HG02981 (cell line): ENCODE measurements around the gene SEMA5A.

ENCODE experiments used
- ATAC-seq: cut with Tn5 transposase; IDR thresholded peaks from one replicate; pipeline ENCODE4 v1.9.1; 2021; ENCODE audit warnings: mild to moderate bottlenecking, moderate library complexity; ENCODE audit not compliant: unreplicated experiment

Gene SEMA5A

GRCh38 chr5:9194509-9194908 lies 351.4 kb downstream of the SEMA5A start:
- no peak for ATAC-seq

- ATAC-seq, result no peak
Measured at GRCh38 chr5:9192266-9192665, 353.6 kb downstream of the SEMA5A start.

GRCh38 chr5:9189681-9190080 lies 356.2 kb downstream of the SEMA5A start:
- no peak for ATAC-seq

- no peak for ATAC-seq
Measured at GRCh38 chr5:9188956-9189355, 356.9 kb downstream of the SEMA5A start.

DNA sequence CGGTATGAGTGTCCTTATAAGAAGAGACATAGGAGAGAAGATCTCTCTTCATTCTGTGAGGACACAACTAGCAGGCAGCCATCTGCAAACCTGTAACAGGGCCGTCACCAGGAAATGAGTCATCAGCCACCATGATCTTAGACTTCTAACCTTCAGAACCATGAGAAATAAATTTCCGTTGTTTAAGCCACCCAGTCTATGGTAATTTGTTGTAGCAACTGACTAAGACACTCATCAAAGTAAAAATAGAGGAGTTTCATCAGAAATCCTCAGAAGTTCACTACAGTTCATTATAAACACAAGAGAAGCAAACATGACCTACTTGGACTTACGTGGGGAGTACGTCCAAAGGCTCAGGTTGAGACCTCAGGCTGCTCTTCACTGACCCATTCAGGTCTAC lies 357.7 kb downstream of the SEMA5A start:
- no peak for ATAC-seq

DNA sequence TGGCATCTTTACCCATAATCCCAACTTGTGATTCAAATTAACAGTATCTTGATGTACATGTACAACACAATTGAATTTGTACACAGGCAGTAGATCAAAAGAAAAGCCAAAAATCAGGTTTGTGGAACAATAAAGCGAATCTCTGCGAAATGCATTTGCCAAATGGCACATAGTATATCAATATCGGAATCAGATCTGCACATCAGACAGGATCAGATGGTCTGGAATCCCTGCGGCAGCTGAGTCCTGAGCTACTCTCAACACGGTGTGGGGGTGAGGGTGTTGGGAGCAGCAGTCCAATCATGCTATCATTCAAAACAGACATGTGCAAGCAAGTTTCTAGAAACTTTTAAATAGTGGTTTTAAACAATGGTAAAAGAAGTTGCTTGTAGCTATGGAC lies 358.3 kb downstream of the SEMA5A start:
- no peak for ATAC-seq

DNA sequence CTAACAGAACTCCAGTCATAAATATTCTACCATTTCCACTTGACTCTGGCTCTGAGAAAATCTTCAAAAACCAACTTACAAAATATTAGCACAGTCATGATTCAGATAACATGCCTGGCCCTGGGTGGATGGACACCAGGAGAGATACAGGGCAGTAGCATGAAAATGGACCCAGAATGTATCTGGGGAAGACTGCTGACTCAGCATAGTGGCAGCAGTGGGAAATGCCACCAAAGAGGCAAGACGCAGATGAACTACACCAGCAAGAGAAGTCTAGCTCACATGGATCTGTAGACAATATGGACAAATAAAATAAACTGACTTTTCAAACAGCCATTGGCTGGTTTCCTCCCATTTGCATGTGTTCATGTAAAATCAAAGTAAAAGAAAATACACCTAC lies 359.8 kb downstream of the SEMA5A start:
- ATAC-seq, result no peak

DNA sequence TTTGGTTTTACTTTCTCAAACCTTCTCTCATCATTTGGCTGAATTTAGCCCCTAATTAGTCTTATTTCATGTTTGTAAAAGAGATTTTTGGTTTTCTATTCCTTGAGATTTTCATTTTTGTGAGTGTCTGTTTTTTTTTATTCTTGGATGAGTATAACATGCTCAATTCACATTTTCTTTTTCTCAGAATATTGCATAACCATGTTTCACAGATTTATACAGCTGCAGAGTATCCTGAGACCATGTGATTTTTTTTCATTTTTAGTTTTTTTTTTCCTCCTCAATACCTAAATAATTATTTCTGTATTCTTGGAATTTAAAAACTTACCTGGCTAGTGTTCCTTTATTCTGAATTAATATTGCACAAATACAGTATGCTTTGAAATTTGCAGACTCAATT lies 361.9 kb downstream of the SEMA5A start:
- ATAC-seq, result no peak

GRCh38 chr5:9182899-9183695 lies 362.8 kb downstream of the SEMA5A start:
- no peak for ATAC-seq

DNA sequence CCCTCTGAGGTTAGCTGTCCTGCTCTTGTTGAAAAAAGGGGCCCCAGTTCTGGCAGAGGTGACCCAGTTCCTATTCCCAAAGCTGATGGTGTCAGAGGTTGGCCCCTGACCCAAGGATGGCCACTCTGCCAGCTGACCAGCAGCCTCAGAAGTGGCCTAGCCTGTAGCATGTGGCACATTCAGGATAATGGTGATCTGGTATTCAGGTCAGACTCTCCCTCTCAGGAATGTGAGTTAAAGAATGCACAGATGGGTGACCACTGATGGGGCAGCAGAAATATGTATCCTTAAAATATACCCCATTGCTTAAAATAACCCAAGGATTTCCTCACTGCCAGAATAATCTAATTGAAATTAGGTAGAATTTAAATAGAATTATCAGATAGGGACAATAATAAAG lies 369.2 kb downstream of the SEMA5A start:
- ATAC-seq, result no peak

DNA sequence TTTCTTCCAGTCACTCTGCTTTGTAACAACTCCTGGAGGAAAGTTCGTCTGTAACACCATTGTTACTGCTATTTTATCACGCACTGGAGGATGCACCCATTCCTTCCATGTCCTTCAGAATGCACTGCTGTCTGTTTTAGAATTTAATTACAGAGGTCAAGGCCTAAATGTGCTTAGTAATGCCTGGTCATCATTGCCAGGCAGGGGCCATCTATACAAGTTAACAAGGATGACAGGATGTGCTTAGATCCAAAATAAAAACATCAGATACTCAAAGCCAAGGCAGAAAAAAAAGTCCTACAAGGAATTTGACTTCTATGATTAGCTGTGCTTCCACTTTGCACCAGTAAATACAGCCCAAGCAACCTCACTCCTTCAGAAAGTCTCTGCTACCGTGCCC lies 371.4 kb downstream of the SEMA5A start:
- no peak for ATAC-seq

DNA sequence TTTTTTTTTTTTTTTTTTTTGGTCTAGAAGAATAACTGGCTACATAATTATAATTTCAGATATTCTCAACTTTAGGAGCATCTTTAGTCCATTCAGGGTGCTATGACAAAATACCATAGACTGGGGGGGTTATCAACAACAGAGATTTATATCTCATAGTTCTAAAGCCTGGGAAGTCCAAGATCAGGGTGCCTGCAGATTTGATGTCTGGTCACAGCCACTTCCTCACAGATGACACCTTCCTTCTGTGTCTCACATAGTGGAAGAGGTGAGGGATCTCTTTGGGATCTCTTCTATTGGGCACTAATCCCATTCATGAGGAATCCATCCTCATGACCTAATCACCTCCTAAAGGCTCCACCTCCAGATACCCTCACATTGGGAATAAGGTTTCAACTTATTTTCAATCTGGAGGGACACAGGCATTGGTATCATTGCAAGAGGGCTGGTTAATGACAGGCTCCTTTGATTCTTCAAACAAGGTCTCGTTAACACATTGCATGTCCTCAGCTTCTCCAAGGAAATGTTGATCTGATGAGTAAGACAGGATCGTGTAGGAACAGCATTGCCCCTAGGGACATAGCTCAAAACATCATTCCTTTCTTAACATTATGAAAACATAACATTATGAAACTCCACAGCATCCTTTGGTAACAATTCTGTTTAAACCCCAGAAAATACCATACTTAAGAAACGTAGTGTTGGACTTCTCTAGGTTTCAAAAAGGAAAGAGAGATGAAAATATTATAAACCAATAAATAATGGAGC lies 372.4 kb downstream of the SEMA5A start:
- no peak for ATAC-seq

DNA sequence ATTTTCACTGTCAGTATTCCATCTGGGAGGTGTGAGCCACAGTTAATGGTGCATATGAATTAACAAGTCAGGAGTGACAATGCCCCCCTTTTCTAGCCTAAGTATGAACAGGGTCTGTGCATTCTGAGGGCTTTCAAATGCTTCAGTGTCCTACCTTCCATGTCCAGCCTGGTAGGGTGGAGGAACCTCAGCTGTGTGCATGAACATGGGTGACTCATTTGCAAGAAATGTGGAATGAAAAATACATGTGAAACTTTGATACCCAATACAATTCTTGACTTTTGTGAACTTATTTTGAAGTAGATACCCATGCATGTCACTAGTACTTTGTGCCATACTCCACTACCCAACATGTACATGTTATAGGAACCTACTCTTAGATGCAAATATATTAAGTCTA lies 375.8 kb downstream of the SEMA5A start:
- ATAC-seq, result no peak

DNA sequence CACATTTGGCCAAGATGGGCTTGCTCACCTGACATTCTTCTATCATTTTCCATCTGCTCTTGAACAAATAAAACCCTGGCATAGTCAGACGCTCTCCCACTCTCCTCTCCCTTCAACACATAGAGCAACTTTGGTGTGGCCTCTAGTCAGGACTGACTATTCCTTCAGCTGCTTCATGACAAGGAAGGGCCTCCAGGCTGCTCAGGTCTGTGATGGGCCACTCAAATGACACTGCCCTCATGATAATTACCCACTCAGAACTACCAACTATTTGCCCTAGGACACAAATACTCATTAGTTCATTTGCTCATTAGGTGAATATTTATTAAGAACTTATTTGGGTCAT lies 376.3 kb downstream of the SEMA5A start:
- ATAC-seq, result no peak

DNA sequence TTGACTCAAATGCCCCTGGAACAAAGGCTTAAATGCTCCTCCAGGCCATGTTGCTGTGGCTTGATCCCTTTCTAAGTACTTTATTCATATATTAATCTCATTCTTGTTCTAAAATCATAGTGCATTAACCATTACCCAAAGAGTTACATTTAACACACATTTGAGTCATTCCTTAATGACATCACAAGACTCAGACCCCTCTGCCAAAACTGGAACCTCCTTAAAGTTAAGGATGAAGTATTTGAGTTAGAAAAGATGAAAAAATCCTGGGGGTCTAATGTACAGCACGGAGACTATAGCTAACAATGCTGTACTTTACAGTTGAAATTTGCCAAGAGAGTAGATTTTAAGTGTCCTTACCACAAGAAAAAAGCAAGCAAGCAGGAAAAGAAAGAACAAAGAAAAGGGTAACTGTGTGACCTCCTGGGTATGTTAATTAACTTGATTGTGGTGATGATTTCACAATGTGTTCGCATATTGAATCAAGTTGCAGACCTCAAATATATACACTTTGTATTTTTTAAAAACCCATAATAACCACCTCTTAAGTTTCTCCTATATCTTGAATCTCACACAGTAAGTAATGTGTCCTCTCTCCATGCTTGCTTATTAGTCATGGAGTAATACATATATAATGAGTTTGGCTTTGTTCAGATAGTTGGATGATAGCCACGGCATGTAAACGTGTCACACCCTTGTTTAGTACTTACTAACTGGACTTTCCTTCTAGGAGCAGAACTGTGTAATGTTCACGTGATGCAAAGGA lies 376.9 kb downstream of the SEMA5A start:
- ATAC-seq, result no peak

DNA sequence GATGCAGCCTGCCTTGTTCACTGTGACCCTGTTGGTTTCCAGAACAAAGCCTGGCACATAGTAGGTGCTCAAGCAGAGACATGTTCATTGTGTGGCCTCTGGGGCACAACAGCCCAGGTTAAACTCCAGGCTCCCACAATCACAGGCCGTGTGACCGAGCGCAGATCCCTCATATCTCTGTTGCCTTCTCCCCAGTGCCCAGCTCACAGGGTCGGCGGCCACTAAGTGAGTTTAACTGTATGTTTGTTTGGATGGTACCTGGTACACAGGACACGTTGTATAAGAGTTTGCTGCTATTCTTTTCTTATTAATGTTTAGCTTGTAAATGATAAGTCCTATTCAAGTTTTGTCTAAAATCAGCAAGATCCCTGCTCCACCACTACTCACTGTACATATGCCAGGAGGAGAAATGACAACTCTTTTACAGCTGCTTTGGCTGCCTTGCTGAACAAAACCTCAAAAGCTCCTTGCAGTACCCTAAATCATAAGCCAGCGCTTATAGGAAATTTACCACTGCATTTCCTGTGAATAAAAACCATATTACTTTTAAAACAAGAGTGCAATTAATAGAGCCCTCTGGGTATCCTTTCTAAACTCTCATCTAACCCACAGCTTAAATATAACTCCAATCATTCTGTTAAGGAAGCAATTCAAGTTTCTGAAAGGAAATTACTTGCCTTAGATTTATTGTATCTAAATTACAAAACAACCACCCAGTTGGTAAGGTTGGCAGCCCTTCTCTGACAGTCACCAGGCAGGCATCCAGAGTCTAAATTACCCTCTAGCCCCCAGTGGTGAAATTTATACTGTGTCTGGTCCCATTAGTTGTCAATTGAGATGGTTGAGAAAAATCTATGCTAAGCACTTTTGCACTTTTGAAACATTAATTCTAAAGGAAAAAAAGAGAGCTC lies 379.4 kb downstream of the SEMA5A start:
- no peak for ATAC-seq

DNA sequence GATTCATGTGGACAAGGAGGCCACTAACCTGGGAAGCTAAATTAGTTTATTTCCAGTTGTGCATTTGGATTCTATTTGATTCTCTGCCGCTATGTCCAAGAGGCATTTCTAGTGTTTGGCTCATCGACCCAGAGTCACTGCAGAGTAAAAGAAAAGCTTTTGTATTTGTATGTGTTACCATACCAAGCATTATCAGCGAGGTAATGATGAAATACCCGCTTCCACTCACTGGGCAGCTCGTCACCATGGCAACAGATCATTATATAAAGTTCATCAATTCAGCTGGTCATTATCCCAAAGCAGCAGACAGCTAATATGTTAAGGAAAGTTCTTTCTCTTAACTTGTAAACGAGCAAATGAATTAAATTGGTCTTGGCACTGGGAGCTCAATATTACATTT lies 380.3 kb downstream of the SEMA5A start:
- no peak for ATAC-seq

DNA sequence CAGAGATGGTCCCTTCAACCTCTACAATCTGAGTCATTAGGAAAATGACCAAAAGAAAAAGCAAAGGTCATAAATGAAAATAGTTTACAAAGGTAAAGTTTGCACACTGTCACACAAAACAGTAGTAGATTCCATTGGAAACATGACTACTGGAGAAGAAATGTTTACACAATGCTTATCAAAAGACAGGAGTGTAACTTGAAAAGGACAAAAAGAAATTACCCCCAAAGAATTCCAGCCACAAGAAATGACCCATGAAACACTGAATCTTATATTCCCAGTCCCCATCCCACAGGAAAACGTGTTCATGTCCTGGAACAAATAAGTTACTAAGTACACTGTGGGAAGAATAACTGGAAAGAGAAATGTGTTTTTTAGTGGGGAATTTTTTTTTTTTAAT lies 385.1 kb downstream of the SEMA5A start:
- no peak for ATAC-seq

DNA sequence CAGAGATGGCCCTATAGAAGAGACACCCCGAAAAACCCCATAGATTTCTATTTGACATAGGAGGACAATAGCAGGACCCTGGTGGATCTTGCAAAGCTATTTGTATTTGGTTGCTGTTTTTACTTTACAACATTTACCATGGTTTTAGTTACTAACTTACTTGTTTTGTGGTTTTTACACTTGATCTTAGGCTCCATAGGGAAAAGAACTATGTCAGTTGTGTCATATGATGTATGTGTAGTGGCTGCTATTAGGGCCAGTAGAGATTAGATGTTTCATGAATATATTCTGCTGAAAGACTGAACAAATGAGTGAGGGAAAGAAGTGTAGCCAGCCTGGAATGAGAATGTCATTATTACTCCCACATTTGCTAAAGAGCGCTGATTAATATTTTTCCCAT lies 388.1 kb downstream of the SEMA5A start:
- ATAC-seq, result no peak

DNA sequence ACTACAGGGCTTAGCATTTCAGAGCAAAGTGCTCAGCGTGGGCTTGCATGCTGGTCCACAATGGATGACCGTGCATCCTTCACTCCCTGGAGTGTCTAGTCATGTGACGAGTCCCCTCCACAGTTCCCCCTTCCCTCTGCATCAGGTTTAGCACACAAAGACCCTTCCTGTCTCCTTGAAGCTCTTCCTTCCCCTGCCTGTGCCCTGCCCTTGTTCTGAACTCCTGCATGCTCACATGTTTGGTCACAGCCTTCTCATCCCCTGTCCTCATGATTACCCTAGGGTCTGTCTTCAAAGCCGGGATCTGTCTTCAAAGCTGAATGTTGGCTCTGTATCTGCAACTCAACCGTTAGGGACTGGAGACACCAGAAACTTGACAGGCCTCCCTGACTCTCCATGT lies 388.9 kb downstream of the SEMA5A start:
- no peak for ATAC-seq

DNA sequence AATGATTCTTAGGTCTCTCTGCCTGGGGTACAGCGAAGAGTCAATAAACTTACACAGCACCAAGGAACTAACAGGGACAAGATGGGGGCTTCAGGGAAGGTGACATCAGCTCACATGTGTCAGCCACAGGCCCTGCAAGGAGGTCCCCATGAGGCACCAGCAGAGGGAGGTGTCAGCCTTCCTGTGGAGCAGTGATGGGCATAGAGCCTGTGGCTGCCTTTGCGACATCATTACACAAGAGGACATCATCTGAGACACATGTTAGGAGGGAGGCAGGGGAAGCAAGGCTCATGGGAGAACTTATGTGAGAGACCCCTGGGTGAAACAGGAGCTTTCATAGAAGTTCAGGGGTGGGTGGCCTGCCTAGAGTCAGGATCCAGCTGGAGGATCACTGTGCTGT lies 389.6 kb downstream of the SEMA5A start:
- no peak for ATAC-seq
